ENCODE measurements around the gene SIPA1L3.

- TF ChIP-seq CTCF (conservative IDR thresholded peaks at IDR 0.05; ENCODE audit: low read depth in 2 of 2) (no peak), STAT1 (IDR thresholded peaks at IDR 0.05; ENCODE audit: unreplicated experiment) (no peak), EZH2 (IDR thresholded peaks at IDR 0.05; ENCODE audit: low read depth, unreplicated experiment) (no peak), JUNB (IDR thresholded peaks at IDR 0.05; ENCODE audit: unreplicated experiment) (no peak), POLR2AphosphoS5 (IDR thresholded peaks at IDR 0.05; ENCODE audit: low read depth) (no peak), EZH2phosphoT487 (IDR thresholded peaks at IDR 0.05; ENCODE audit: unreplicated experiment) (no peak), REST (IDR thresholded peaks at IDR 0.05; ENCODE audit: unreplicated experiment) (no peak)
Measured at GRCh38 chr19:38162094-38162493, 255.1 kb downstream of the SIPA1L3 start.

Measured in GM23338 (cell line).